HEK293T (cell line): ENCODE data around the gene THEMIS.

Experiments
- BHLHE40 ChIP-seq: fragments of 450-650 bp; IDR thresholded peaks from 2 replicates; pipeline ENCODE4 v1.6.1; 2016; ENCODE audit warnings: mild to moderate bottlenecking, moderate library complexity, borderline replicate concordance
- ELF4 ChIP-seq: fragments of 450-650 bp; IDR thresholded peaks from 2 replicates; pipeline ENCODE4 v1.6.1; 2017; ENCODE audit warnings: antibody characterized with exemption
- FOXA1 ChIP-seq: fragments of 450-650 bp; IDR thresholded peaks from 2 replicates; pipeline ENCODE4 v1.6.1; 2016; ENCODE audit warnings: mild to moderate bottlenecking
- HDGF ChIP-seq: fragments of 450-650 bp; IDR thresholded peaks from 2 replicates; pipeline ENCODE4 v1.6.1; 2017; ENCODE audit warnings: antibody characterized with exemption, borderline replicate concordance
- TARDBP ChIP-seq: fragments of 450-650 bp; IDR thresholded peaks from 2 replicates; pipeline ENCODE4 v1.6.1; 2016

- no peak for TF ChIP-seq HDGF
- no peak for TF ChIP-seq TARDBP
- TF ChIP-seq BHLHE40 = no peak
- TF ChIP-seq FOXA1 = no peak
- no peak for TF ChIP-seq ELF4
These were observed 210.3 kb downstream of the THEMIS start for GRCh38 chr6:127690588-127690987.
